Activated CD8-positive, alpha-beta memory T cell treated with anti-CD3 and anti-CD28 coated beads for 24 hours (primary cell): ENCODE results near the gene OPCML.

ENCODE experiments used
- DNase-seq: peaks from one replicate; pipeline ENCODE4 v3.0.0-alpha.2; 2020

The OPCML gene

GRCh38 chr11:133271871-133272776 lies 260.2 kb downstream of the OPCML start:
- DNase-seq = no peak

GRCh38 chr11:133271206-133271605 lies 261.1 kb downstream of the OPCML start:
- no peak for DNase-seq

GRCh38 chr11:133269267-133269666 lies 263.0 kb downstream of the OPCML start:
- no peak for DNase-seq

GRCh38 chr11:133266986-133267385 lies 265.3 kb downstream of the OPCML start:
- no peak for DNase-seq

GRCh38 chr11:133265530-133266035 lies 266.7 kb downstream of the OPCML start:
- no peak for DNase-seq

- DNase-seq = no peak
Observed at GRCh38 chr11:133263332-133263731, 269.0 kb downstream of the OPCML start.

- DNase-seq = no peak
Observed at GRCh38 chr11:133258751-133259150, 273.6 kb downstream of the OPCML start.

GRCh38 chr11:133254601-133255000 lies 277.7 kb downstream of the OPCML start:
- DNase-seq = no peak

- DNase-seq = no peak
Observed at GRCh38 chr11:133253570-133253969, 278.7 kb downstream of the OPCML start.

- DNase-seq = no peak
Observed at GRCh38 chr11:133251841-133252240, 280.5 kb downstream of the OPCML start.

- no peak for DNase-seq
Observed at GRCh38 chr11:133249530-133249929, 282.8 kb downstream of the OPCML start.

- no peak for DNase-seq
Observed at GRCh38 chr11:133249065-133249464, 283.2 kb downstream of the OPCML start.

GRCh38 chr11:133243832-133244231 lies 288.5 kb downstream of the OPCML start:
- no peak for DNase-seq

GRCh38 chr11:133240908-133241655 lies 291.2 kb downstream of the OPCML start:
- no peak for DNase-seq

GRCh38 chr11:133239575-133239974 lies 292.7 kb downstream of the OPCML start:
- DNase-seq = no peak

GRCh38 chr11:133238495-133238894 lies 293.8 kb downstream of the OPCML start:
- DNase-seq = no peak

- DNase-seq = no peak
Observed at GRCh38 chr11:133238027-133238426, 294.3 kb downstream of the OPCML start.

GRCh38 chr11:133235381-133235780 lies 296.9 kb downstream of the OPCML start:
- no peak for DNase-seq

- DNase-seq = no peak
Observed at GRCh38 chr11:133234883-133235282, 297.4 kb downstream of the OPCML start.

- DNase-seq = no peak
Observed at GRCh38 chr11:133232665-133233064, 299.6 kb downstream of the OPCML start.

- no peak for DNase-seq
Observed at GRCh38 chr11:133230431-133230830, 301.9 kb downstream of the OPCML start.

GRCh38 chr11:133228471-133229329 lies 303.6 kb downstream of the OPCML start:
- no peak for DNase-seq

- DNase-seq = no peak
Observed at GRCh38 chr11:133227632-133228111, 304.6 kb downstream of the OPCML start.
